ENCODE measurements around the gene CDK8.
"Not testable (repeated sequence)": the region's sequence is repeated elsewhere in the genome, so short reads cannot be mapped to it uniquely, and the experiment has no call there.

The CDK8 gene

DNA sequence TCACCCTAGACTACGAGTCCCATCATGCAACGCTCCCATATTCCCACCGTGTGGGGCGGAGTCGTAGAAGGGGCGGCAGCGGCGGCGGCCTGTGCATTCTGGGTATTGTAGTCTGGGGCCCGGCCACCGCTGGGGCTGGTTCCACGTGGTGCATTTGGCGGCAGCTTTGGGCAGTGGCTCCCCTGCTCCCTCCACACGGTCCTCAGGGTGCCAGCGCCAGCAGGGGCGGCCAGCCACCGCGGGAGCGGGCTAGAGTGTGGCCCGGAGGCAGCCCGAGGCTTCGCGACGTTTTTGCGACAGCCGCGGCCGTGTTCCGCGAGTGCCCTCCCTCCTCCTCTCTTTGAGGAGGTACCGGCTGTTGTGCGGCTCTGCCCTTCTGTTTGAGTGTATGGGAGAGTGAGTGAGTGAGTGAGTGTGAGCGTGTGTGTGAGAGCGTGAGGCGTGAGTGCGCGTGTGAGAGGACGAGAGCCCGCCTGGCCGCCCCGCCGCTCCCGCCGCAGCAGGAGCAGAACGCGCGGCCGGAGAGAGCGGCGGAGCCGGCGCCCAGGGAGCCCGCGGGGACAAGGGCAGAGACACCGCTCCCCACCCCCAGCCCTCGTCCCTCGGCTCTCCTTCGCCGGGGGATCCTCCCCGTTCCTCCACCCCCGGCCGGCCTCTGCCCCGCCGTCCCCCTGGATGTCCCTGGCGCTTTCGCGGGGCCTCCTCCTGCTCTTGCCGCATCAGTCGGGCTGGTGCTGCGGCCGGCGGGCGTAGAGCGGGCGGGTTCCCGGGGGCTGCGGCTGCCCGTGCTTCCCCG, at the start of gene CDK8:
Gene CDK8 (plus strand): TSS at position 343 of the 796 bp plus-strand sequence. CDS start 513 bp downstream, outside the sequence.
- peak; percentile 84 for DNase-seq

DNA sequence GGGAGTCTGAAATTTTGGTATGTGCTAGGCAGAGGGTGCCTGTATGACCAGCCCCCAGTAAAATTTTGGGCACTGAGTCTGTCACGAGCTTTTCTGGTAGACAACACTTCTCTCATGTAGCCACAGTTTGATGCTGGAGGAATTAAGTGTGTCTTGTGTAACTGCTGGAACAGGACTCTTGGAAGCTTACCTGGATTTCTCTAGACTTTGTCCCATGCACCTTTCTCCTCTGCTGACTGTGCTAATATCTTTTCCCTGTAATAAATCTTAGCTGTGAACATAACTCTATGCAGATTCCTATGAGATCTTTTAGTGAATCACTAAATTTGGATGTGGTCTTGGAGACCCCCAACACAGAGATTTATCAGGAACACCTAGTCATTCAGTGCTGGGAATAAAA, 45.6 kb upstream of the CDK8 start:
- no peak for DNase-seq

DNA sequence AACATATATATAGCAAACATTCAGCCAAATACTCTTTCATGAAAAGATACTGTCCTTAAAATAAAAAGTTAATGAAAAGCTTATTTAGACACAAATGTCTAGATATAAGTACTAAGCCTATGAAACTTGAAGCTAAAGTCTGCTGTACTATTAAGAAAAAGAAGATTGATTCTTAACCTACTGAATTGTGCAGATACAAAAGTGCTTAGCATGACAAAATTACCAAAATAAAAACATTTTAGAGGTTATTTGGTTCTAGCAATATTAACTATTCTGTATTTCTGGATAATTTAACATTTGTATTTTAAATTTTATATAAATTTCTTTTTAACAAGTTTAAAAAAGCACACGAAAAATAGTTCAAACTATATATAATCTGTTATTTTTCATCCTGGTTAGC, 40.6 kb upstream of the CDK8 start:
- DNase-seq = no peak

DNA sequence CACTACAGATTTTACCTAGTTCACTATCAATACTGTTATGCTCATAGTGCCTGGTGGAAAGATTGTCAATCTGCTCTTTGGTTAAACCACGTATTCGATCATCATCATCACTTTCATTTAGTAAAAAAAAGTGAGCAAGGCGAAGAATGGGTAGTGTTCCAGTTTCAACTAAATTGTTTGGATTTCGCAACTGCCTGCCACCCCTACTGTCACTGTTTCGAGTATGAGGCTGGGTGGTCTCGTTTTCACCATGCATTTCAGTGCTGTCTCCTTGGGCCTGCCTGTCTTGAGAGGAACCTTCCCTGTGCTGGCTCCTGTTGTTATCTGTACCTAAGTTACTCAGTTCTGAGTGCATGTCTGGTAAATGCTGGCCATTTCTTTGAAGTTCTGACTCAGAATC, 39.9 kb upstream of the CDK8 start:
- no peak for DNase-seq

DNA sequence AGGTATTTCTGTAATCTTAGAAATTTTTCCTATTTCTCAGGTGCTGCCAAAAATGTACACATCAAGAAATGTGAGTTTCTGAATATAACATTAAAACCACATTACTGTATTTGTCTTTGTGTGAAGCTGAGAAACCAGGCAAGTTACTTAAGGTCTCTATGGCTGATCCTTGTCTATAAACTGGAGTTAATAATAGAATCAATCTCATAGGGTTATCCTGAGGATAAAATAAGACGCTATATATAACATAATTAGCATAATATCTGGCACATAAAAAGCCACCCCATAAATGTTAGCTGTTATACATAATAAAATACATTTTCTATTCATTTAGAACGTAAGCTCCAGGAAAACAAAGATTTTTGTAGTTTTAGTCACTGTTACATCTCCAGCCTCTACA, 37.9 kb upstream of the CDK8 start:
- DNase-seq = no peak

DNA sequence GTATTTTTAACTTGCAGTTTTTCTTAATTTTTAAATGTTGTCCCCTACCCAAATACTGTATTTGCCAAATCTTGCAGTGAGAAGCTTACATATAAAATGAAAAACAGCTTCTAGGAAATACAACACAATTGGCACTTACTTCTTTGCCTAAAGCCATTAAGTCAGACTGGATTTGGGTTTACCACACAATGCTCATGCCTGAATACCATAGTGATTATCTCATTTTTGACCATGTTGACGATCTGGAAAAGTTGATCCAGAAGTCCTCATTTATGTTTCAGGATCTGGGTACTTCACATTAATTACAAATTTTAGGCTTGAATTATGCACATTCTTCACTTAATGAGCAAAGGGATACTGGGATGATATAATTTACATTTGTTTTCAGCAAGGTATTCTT, 34.2 kb upstream of the CDK8 start:
- no peak for DNase-seq

DNA sequence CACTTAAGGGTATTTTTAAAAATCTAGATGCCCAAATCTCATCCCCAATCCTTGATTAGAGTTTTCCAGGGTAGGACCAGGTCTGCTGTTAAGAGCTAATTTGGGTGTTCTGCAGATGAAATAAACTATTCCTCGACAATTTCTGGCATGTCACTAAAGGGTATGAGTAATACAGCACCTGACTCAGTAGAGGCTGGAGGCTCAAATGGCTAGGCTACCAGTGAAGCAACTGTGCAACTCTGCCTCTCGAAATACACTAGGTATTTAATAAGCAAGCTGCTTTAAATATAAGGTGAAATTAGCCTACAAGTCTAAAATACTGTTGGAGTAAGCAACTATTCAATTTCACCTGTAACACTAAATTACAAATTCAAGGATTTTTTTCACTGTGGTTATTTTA, 33.4 kb upstream of the CDK8 start:
- DNase-seq = no peak

DNA sequence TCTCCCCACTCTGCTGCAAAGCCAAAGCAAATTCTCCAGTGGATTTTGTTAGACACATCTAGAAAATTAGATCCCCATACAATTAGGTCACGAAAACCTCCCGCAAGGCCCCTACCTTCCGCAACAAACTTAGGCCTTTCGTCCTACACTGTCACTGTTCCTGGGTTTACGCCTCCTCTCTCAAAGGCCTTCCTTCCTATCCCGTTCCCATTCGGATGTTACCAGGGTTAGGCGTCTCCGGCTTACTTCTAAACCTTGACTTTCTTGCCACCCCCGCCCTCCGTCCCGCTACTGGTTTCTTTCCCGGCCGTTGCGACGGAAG, 32.6 kb upstream of the CDK8 start:
- DNase-seq = no peak

DNA sequence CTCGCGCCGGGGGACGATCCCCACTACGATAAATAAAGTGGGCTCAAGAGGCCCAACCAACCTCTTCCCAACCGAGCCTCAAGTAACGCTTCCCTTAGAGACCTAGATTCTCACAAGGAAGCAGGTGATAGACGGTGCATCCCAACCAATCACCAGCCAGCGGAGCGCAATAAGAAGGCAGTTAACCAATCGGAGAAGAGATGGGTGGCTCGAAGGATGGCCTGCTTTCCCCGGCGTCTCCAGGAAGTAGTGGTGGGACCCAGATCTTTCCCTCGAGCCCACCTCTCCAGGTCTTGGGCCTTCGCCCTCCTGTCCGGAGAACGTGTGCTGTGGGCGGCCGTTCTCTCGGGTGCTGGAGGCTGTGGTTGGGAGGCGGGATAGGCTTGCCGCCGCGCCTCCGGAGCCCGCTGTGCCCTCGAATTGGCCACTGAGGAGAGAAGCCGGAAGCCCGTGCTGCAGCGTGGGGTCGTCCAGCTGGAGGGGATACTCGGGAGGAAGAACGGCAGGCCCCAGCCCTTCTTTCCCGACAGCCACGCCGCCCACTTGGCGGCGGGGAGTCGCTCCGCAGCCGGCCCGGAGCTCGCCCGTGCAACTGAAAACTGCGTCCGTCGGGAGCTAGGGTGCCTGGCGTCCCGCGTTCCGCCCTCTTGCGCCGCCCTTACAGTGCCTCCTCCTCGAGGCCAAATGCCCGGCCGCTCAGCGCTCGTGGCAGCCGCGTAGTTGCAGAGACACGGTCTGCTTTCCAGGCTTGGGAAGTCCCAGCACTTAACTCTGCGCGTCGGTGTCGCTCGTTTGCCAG, 32.0 kb upstream of the CDK8 start, which contains the start of gene RNF6:
Gene RNF6 (minus strand): TSS at position 594 of the 799 bp plus-strand sequence. CDS start 2,665 bp downstream, outside the sequence.
- DNase-seq = peak; percentile 54

DNA sequence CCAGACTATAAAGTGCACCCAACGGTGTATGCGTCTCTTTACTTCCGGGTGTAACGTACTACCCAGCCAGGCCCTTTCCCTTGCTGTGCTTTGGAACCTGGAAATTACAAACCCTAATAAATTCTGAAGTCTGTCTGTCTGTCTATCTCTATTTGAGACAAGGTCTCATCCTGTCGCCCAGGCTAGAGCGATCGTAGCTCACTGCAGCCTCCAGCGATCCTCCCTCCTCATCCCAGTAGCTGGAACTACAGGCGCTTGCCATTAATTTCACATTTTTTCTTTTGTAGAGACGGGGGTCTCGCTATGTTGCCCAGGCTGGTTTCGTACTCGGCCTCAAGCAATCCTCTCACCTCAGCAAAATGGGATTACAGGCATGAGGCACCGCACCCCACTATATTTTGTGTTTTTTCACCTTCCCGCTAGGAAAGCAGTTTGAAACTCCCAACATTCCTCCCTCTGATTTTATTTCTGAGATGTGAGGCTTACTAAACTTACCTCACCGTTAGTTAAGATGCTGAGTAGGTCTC, 31.3 kb upstream of the CDK8 start:
- DNase-seq = no peak

DNA sequence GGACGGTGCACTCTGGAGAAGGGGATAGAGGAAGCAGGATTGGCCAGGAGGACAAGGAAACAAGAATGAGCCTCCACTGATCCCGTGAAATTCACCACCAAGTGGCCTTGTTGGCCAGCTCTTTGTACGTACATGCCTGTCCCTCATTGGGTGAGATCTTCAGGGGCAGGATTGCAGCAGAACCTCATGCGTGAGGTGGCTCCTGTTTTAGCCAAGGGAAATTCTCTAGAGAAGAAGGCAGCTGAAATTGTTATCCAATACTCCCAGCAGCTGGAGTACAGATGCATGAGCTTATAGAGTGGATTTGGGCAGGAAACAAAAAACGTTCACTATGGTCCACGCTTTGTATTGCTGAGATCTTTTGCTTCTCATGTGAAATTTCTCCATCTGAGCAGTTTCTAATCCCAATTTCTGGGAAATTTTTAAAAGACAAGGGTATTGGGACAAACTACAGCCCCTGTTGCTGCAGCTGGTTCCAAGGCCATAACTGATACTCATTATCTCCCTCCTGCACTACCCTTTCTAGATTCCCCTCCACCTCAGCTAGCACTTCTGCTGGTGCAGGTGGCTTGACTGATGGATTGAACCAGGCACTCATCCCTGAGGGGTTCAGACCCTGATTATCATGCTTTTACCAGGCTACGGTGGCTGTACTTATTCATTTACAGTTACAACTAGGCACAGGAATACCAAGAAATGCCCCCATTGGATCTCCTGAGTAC, 27.9 kb upstream of the CDK8 start:
- no peak for DNase-seq

DNA sequence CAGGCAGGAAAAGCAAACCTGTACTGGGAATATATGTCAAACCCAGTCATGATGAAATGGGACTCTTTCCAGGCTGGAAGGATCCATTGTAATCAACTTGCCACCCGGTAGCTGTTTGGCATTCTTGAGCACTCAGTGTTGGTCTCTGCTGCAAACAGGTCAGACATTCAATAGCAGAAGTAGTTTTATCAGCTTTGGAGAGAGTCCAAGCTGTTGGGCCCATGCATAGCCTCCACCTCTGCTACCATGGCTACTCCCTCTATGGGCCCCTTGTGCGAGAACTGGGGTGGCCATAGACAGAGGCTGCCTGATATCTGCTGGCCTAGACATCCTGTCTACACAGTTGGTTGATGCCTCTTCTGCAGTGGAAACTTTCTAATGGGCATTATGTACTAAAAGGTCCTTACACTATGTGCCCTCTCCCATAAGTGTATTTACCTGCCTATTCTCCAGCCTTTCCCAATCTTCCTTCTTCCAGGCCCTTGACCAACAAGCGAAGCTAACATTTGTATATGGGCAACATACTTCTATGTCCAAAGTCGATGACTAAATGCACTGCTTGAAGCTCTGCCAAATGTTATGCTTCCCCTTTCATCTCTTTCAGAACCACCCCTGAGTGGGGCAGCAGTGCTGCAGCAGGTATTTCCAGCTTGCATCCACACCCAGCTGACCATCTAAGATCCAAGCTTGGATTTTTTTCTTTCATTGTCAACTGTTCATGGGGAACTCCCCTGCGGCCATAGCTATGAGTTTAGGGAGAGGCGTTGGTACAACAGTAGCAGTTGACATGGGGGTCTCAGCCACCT, 26.6 kb upstream of the CDK8 start:
- no peak for DNase-seq

DNA sequence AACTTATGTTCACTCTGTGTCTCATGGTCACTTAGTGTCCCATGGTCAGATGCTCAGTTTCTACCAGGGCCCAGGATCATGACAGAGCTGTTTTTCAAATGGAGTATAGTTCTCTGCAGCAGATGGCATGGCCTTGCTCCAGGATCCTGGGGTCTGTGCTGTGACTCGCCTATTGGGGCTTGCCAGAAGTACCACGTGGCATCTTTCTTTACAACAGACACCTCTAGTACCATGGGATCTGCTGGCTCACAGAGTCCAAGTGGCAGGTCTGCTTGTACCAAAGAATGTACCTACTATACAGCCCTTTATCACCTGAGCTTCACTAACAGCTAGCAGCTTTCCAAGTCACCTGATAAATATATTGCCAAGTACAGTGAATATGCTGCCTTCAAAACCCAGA, 25.8 kb upstream of the CDK8 start:
- DNase-seq = no peak

DNA sequence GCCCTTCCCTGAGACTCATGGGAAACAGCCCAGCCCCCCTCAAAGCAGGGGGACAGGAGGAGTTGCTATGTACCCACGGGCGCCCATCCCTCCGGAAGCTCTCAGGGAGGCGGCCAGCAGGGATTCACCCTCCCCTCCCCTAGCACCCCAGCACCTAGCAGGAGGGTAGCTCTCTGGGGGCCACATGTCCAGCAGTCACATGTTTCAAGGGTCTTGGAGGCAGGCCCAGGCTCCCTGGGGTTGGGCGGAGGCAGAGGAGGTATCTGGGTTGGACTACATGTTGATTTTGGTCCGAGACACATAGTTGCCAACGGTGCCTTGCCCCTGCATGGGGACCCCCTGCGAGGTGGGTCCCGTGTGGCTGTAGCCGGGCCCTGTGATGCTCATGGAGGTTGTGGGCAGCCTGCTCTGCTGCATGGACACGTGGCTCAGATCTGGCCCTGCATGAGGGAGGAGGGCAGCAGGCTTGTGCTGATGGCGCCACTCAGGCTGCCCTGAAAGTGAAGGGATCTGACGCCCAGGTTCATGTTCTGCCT, 24.8 kb upstream of the CDK8 start:
- DNase-seq = no peak

DNA sequence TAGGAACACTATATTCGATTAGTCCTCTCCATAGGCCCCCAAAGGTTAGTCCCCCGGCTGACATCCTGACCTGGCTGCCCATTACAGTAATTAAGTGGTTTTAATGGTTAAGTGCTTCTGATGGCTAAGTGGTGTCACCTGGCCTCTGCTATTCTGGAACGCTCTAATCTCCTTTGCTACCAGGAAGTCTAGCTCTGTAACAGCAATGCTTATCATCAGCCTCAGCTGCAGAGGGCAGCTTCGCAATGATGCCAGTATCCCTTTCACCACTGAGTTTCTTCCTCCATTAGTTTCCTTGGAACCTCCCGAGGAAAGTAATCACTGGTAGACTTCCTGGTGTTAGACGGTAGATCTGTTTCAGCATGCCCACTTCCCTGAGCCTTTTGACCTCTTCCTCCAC, 23.2 kb upstream of the CDK8 start:
- no peak for DNase-seq

DNA sequence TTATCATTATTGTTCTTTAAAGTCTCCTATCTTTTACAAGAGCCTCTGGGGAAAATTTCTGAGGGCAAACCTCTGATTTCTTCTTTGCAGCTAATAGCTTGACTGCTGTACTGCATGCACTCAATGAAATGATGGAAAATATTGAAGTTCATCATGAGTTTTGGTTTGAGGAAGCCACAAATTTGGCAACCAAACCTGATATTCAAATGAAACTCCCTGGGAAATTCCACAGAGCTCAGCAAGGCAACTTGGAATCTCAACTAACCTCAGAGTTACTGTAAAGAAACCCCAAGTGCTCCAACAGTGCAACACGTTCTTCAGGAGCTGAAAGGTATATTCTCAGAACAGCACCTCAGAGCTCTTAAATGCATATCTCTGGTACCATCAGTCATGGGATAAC, 17.6 kb upstream of the CDK8 start:
- no peak for DNase-seq

DNA sequence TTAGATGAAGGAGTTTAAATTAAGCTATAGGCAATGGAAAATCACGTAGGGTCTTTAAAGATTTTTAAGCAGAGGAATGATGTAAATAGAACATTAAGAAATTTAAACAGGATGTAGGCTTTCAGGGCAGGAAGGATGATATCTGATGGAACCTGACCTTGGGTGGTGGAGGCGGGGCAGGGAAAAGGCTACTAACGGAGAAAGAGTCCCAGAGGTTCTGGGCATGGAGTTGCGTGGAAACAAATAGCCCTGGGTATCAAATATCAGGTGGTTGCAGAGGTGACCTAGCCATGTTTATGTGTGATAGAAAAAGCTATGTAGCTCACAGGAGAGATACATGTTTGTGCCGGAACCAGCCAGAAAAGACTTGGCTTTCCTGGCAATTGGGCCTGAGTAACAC, 7.8 kb upstream of the CDK8 start:
- no peak for DNase-seq

DNA sequence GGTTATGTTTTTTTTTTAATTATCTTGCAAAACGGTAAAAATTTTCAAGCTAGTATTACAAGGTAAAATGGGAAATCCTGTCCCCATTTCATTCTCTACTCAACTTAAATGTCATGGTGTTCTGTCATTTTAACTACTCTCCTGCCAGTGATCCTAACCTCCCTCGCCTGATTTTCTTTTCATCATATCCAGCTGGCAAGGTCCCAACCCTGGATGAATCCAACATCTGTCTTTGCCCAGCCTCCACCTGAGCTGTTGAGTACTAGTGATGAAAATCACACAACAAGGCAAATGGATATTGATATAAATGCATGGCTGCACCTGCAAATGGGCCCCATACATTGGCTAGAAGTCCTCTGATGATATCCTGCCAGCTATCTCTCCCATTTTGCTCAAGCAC, 6.9 kb upstream of the CDK8 start:
- no peak for DNase-seq

DNA sequence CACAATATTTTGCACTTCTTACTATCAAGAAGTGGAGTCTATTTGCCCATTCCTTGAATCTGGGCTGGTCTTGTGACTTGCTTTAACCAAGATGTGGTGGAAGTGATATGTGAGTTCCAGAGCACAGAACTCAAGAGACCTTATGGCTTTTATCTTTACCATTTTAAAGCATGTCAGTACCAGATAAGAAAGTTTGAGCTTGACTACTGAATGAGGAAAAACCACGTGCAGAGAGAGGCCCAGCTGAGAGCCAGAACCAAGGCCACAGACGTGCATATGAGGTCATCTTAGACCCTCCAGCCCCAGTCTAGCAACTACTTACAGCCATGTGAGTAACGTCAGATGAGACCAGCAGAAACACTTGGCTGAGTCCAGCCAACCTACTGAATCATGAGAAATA, 6.3 kb upstream of the CDK8 start:
- no peak for DNase-seq

DNA sequence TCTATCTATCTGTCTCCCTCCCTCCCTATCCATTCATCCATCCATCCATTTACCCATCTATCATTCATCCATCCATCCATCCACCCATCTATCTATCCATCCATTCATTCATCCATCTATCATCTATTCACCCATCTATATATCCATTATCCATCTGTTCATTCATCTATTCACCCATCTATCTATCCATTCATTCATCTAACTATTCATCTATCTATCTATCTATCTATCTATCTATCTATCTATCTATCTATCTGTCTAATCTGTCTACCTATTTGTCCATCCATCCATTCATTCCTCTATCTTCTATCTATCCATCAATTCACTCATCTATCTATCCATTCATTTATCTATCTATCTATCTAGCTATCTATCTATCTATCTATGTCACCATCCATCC, 4.4 kb upstream of the CDK8 start:
- DNase-seq = no peak

DNA sequence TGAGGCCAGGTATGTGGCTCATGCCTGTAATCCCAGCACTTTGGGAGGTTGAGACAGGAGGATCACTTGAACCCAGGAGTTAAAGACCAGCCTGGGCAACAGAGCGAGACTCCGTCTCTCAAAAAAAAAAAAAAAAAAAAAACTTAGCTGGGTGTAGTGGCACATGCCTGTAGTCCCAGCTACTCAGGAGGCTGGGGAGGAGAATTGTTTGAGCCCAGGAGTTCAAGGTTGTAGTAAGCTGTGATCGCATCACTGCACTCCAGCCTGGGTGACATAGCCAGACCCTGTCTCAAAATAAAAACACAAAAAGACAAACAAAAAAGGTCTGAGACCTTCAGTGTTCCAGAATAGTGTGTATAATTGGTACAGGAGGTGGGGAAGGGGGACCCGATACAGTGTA, 1.9 kb upstream of the CDK8 start:
- DNase-seq = not testable (repeated sequence)

DNA sequence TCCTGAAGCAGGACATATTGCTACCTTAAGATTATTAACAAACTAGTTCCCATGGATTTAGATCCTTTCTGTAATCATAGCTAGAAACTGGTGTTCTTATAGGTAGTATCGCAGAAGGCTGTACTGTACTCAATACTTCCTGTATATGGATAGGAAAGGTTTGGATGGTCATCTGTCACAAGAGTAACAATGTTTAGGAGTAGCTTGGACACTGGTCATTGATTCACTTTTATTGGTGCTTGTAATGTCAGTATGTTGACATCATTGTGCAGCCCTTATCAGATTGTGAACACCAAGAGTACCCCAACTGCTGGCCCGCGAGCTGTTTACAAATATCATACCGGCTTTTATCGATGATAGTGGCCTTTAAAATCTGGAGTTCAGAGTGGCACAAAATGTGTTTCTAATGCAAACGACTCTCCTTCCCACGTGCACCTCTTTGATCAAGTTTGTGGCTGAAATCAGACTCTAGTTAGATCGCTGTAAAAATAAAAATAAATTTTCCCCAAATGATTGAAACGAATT, 605 bp upstream of the CDK8 start:
- DNase-seq = no peak

Measured in NCI-H774 (cell line).